K562 (cell line): ENCODE results near the gene FAM167B. TPM values are rescaled to one million over a fixed set of nuclear protein-coding genes. Genes with fewer than 3 reads are reported as not detected.

ENCODE experiments used
- BACH1 ChIP-seq: fragments of 200-800 bp; sonication (Bioruptor generic); IDR thresholded peaks from 2 replicates; pipeline ENCODE4 v1.6.1; 2016; ENCODE audit warnings: missing genetic modification characterization, missing compliant biosample characterization
- DIDO1 ChIP-seq: fragments of 450-650 bp; IDR thresholded peaks from 2 replicates; pipeline ENCODE4 v1.6.1; 2016; ENCODE audit warnings: low read depth, missing biosample characterization, missing genetic modification characterization
- FOS ChIP-seq: IDR thresholded peaks from 3 replicates; pipeline ENCODE4 v1.6.1; 2011; ENCODE audit not compliant: insufficient read length; ENCODE audit errors: extremely low read depth
- LARP7 ChIP-seq: fragments of 450-650 bp; IDR thresholded peaks from 2 replicates; pipeline ENCODE4 v1.6.1; 2016
- MAFF ChIP-seq: IDR thresholded peaks from 2 replicates; pipeline ENCODE4 v1.6.1; 2012; ENCODE audit warnings: low read length, improper control_type of control experiment
- MXI1 ChIP-seq: IDR thresholded peaks from 2 replicates; pipeline ENCODE4 v1.6.1; 2011; ENCODE audit warnings: low read depth, mild to moderate bottlenecking, improper control_type of control experiment, low read length
- NFE2L1 ChIP-seq: fragments of 450-650 bp; IDR thresholded peaks from 2 replicates; pipeline ENCODE4 v1.6.1; 2016; ENCODE audit warnings: missing genetic modification characterization, low read depth, mild to moderate bottlenecking, missing compliant biosample characterization, moderate library complexity, borderline replicate concordance
- NFIX ChIP-seq: fragments of 250-450 bp; sonication (Bioruptor Pico); IDR thresholded peaks from 2 replicates; pipeline ENCODE4 v1.4.0; 2020; ENCODE audit warnings: low read depth, mild to moderate bottlenecking, moderate library complexity
- PRMT5 ChIP-seq: sonication (generic); formaldehyde crosslinking; IDR thresholded peaks from 2 replicates; pipeline ENCODE4 v1.5.0; 2020; ENCODE audit warnings: missing genetic modification reagents
- SMARCE1 ChIP-seq: fragments of 450-650 bp; IDR thresholded peaks from 2 replicates; pipeline ENCODE4 v1.7.1; 2016; ENCODE audit warnings: mild to moderate bottlenecking
- STAT5B ChIP-seq: fragments of 250-450 bp; sonication (Bioruptor Pico); IDR thresholded peaks from 2 replicates; pipeline ENCODE4 v1.8.0; 2021; ENCODE audit warnings: mild to moderate bottlenecking, inconsistent platforms
- YY1 ChIP-seq, 3 experiments: IDR thresholded peaks; 2 replicates each; pipeline ENCODE4 v1.6.1; 2011; ENCODE audit warnings: low read length in 2 of 3, mild to moderate bottlenecking in 2 of 3, moderate library complexity in 2 of 3, borderline replicate concordance in 1 of 3, control low read depth in 1 of 3, low read depth in 1 of 3; ENCODE audit not compliant: insufficient read depth in 3 of 3, insufficient replicate concordance in 2 of 3, control insufficient read depth in 1 of 3, insufficient read length in 1 of 3; ENCODE audit errors: extremely low read depth in 1 of 3
- ZFPM2 ChIP-seq: fragments of 250-450 bp; sonication (Bioruptor Pico); IDR thresholded peaks from 2 replicates; pipeline ENCODE4 v1.5.1; 2022; ENCODE audit warnings: mild to moderate bottlenecking
- ZNF24 ChIP-seq: fragments of 450-650 bp; IDR thresholded peaks from 2 replicates; pipeline ENCODE4 v1.6.1; 2016
- ZNF384 ChIP-seq: IDR thresholded peaks from 2 replicates; pipeline ENCODE4 v1.6.1; 2012; ENCODE audit warnings: low read depth, low read length, improper control_type of control experiment
- ZNF77 ChIP-seq: fragments of 250-450 bp; sonication (Bioruptor Pico); IDR thresholded peaks from 2 replicates; pipeline ENCODE4 v1.5.0; 2020
- ZNF778 ChIP-seq: fragments of 450-650 bp; formaldehyde crosslinking; IDR thresholded peaks from 2 replicates; pipeline ENCODE4 v1.4.0; 2020; ENCODE audit warnings: mild to moderate bottlenecking, moderate library complexity
- ZNF830 ChIP-seq: fragments of 250-450 bp; sonication (Bioruptor Pico); IDR thresholded peaks from 2 replicates; pipeline ENCODE4 v1.5.0; 2021; ENCODE audit warnings: mild to moderate bottlenecking
- polyA plus RNA-seq, 8 experiments: library from polyadenylated mRNA; depleted of rRNA in 4 of 8; stranded (reverse) in 5 of 8; unstranded in 3 of 8; fragments of >200 nt; fragmentation: Nextera tagmentation in 2 of 8; fragmentation: Illumina TruSeq in 1 of 8; extraction: Ambion mirVana in 2 of 8; extraction: Trizol in 1 of 8; gene quantifications; 2 replicates each; pipeline versions ENCODE4 v1.2.1 to v1.2.3, GENCODE V29; 2011 to 2014; ENCODE audit warnings: inconsistent platforms in 1 of 8, missing spikeins in 1 of 8
- total RNA-seq, 7 experiments: library from RNA; depleted of rRNA in 6 of 7; stranded (reverse); fragments of >200 nt in 6 of 7; fragmentation: Illumina TruSeq in 2 of 7; extraction: Trizol in 2 of 7; gene quantifications; 2 replicates each; pipeline versions ENCODE4 v1.2.1 to v1.2.3, GENCODE V29; 2011 to 2021; ENCODE audit warnings: low replicate concordance in 1 of 7
- TF ChIP-seq, protein P1 (sequence below): sonication (generic); formaldehyde crosslinking; IDR thresholded peaks from 2 replicates; pipeline ENCODE4 v1.8.1; 2023; ENCODE audit warnings: mild to moderate bottlenecking, missing genetic modification reagents
- TF ChIP-seq, protein P2 (sequence below): IDR thresholded peaks from 2 replicates; pipeline ENCODE4 v1.6.1; 2016; ENCODE audit warnings: missing genetic modification characterization, missing compliant biosample characterization
- TF ChIP-seq, protein P3 (sequence below): sonication (generic); formaldehyde crosslinking; IDR thresholded peaks from 2 replicates; pipeline ENCODE4 v1.8.0; 2022; ENCODE audit warnings: mild to moderate bottlenecking, missing genetic modification reagents

The FAM167B gene
- total and polyA plus RNA-seq, 9 of the 15 experiments (the other 6 are each of a cell fraction or from before 2014, with no cell fraction given): not detected

DNA sequence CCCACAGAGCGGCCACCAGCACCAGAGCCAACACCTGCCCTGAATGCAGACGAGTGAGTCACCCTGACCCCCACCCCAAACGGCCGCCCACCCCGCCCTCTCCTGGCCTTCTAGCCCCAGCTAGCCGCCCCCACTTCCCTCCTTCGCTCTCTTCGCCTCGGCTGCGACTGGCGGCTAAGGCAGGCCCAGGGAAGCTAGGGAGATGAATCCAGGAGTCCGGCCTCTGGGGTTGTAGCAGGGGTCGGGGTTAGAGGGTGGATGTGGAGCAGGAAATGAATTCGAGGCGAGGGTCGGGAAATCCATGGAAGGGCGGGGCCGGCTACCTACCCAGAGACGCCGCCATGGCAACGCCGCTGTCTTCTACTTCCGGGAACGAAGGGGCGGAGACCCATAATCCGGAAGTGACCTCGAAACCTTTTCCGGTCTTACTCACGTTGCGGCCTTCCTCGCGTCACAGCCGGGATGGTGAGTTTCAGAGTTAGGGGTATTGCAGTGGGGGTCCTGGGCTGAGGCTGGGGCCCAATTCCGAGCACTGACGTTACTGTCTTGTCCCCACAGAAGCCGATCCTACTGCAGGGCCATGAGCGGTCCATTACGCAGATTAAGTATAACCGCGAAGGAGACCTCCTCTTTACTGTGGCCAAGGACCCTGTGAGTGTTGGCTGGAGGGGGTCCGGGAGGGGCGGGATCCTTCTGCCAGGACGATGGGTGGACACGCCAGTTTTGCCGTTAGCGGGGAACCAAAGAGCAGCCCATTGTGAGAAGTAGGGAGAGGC, 24.9 kb upstream of the FAM167B start, which contains the start of the genes EIF3I and TMEM234 (continued):
- no peak for TF ChIP-seq ZNF384
- no peak for TF ChIP-seq NFIX (CRISPR knock-in tag)
- TF ChIP-seq NFE2L1 (tag): no peak
- TF ChIP-seq MXI1: peak; percentile 97
- TF ChIP-seq, protein P1, sequence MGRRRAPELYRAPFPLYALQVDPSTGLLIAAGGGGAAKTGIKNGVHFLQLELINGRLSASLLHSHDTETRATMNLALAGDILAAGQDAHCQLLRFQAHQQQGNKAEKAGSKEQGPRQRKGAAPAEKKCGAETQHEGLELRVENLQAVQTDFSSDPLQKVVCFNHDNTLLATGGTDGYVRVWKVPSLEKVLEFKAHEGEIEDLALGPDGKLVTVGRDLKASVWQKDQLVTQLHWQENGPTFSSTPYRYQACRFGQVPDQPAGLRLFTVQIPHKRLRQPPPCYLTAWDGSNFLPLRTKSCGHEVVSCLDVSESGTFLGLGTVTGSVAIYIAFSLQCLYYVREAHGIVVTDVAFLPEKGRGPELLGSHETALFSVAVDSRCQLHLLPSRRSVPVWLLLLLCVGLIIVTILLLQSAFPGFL (CRISPR knock-in tag): peak; percentile 50; the same call in 1 of the 2 replicates
- peak; percentile 82 for TF ChIP-seq DIDO1 (tag)
- TF ChIP-seq, protein P2, sequence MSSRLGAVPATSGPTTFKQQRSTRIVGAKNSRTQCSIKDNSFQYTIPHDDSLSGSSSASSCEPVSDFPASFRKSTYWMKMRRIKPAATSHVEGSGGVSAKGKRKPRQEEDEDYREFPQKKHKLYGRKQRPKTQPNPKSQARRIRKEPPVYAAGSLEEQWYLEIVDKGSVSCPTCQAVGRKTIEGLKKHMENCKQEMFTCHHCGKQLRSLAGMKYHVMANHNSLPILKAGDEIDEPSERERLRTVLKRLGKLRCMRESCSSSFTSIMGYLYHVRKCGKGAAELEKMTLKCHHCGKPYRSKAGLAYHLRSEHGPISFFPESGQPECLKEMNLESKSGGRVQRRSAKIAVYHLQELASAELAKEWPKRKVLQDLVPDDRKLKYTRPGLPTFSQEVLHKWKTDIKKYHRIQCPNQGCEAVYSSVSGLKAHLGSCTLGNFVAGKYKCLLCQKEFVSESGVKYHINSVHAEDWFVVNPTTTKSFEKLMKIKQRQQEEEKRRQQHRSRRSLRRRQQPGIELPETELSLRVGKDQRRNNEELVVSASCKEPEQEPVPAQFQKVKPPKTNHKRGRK (tag): no peak
- TF ChIP-seq ZNF77: no peak
- TF ChIP-seq MAFF: no peak
- no peak for TF ChIP-seq FOS
- no peak for TF ChIP-seq LARP7
- TF ChIP-seq STAT5B (CRISPR knock-in tag): no peak
- no peak for TF ChIP-seq BACH1 (tag)
- TF ChIP-seq PRMT5: no peak
- TF ChIP-seq ZNF778 (CRISPR knock-in tag): no peak
- no peak for TF ChIP-seq ZNF24
- no peak for TF ChIP-seq ZFPM2
- no peak for TF ChIP-seq ZNF830 (CRISPR knock-in tag)
- TF ChIP-seq SMARCE1: no peak
- TF ChIP-seq, protein P3, sequence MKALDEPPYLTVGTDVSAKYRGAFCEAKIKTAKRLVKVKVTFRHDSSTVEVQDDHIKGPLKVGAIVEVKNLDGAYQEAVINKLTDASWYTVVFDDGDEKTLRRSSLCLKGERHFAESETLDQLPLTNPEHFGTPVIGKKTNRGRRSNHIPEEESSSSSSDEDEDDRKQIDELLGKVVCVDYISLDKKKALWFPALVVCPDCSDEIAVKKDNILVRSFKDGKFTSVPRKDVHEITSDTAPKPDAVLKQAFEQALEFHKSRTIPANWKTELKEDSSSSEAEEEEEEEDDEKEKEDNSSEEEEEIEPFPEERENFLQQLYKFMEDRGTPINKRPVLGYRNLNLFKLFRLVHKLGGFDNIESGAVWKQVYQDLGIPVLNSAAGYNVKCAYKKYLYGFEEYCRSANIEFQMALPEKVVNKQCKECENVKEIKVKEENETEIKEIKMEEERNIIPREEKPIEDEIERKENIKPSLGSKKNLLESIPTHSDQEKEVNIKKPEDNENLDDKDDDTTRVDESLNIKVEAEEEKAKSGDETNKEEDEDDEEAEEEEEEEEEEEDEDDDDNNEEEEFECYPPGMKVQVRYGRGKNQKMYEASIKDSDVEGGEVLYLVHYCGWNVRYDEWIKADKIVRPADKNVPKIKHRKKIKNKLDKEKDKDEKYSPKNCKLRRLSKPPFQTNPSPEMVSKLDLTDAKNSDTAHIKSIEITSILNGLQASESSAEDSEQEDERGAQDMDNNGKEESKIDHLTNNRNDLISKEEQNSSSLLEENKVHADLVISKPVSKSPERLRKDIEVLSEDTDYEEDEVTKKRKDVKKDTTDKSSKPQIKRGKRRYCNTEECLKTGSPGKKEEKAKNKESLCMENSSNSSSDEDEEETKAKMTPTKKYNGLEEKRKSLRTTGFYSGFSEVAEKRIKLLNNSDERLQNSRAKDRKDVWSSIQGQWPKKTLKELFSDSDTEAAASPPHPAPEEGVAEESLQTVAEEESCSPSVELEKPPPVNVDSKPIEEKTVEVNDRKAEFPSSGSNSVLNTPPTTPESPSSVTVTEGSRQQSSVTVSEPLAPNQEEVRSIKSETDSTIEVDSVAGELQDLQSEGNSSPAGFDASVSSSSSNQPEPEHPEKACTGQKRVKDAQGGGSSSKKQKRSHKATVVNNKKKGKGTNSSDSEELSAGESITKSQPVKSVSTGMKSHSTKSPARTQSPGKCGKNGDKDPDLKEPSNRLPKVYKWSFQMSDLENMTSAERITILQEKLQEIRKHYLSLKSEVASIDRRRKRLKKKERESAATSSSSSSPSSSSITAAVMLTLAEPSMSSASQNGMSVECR (CRISPR knock-in tag): peak; percentile 74
- peak in 2 of 3 experiments; percentile 11 to 65 for TF ChIP-seq YY1 (IDR thresholded peaks at IDR 0.05; ENCODE audit: borderline replicate concordance in 1 of 3, control insufficient read depth in 1 of 3, extremely low read depth in 1 of 3, insufficient read depth in 3 of 3, insufficient read length in 1 of 3, insufficient replicate concordance in 2 of 3, low read depth in 1 of 3, low read length in 2 of 3)
